Measurements from ENCODE around the gene INA.

Gene INA

DNA sequence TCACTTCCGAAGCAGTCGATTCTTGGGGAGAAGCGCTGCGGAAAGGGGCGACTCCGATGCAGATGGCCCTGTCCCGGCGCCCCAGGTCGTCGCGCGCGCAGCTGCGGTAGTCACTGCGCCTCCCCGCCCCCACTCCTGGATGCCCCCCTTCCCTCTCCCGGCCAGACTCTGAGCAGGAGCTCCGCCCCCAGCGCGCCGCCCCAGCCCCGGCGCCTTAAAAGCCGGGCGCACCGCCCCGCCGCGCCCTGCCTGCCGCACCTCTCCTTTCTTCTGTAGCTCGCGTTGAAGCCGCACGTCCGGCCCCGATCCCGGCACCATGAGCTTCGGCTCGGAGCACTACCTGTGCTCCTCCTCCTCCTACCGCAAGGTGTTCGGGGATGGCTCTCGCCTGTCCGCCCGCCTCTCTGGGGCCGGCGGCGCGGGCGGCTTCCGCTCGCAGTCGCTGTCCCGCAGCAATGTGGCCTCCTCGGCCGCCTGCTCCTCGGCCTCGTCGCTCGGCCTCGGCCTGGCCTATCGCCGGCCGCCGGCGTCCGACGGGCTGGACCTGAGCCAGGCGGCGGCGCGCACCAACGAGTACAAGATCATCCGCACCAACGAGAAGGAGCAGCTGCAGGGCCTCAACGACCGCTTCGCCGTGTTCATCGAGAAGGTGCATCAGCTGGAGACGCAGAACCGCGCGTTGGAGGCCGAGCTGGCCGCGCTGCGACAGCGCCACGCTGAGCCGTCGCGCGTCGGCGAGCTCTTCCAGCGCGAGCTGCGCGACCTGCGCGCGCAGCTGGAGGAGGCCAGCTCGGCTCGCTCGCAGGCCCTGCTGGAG lies at the start of gene INA:
Gene INA, plus strand, starts transcription at position 243 of the 817 bp plus-strand sequence. Its CDS starts 74 bp downstream, at position 317.
- no peak for TF ChIP-seq CTCF (IDR thresholded peaks at IDR 0.05; ENCODE audit: control extremely low read depth, extremely low read depth, low read depth, missing control alignments)
- ChIA-PET CTCF (interaction anchor here (1.7 kb wide), 1 partner anchor 33 kb away, joined by 3 read pairs; no protein-coding TSS in a partner anchor), POLR2A (no interaction called here)
- DNase-seq (ENCODE audit: extremely low spot score): peak; percentile 64

DNA sequence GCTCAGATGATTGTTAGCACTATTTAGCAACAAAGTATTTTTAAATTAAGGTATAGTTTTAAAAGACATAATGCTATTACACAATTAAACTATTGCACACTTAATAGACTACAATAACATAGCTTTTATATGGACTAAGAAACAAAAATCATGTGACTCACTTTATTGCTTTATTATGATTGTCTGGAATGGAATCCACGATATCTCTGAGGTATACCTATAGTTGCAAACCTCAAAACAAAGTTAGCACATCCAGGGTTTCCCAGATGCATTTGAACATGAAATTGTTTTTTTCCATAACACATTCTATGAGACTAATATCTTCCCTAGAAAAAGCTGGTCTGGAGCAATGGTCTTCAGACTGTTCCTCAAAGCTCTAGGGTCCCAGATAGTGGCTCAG lies 49.5 kb upstream of the INA start:
- no peak for DNase-seq (ENCODE audit: extremely low spot score)
- TF ChIP-seq CTCF (IDR thresholded peaks at IDR 0.05; ENCODE audit: control extremely low read depth, extremely low read depth, low read depth, missing control alignments): no peak
- POLR2A ChIA-PET: no interaction called here
- CTCF ChIA-PET: interaction anchor here (1.1 to 2.0 kb wide), 5 partner anchors 9 to 273 kb away, joined by 3 to 13 read pairs (median 5); no protein-coding TSS in a partner anchor

- ChIA-PET CTCF (interaction anchor here (1.0 to 3.9 kb wide), 2 partner anchors 10 to 13 kb away, joined by 4 to 22 read pairs; no protein-coding TSS in a partner anchor), POLR2A (interaction anchor here (0.6 to 0.7 kb wide), 2 partner anchors 38 to 81 kb away, joined by 5 to 6 read pairs; no protein-coding TSS in a partner anchor)
- DNase-seq (ENCODE audit: extremely low spot score): no peak
- TF ChIP-seq CTCF (IDR thresholded peaks at IDR 0.05; ENCODE audit: control extremely low read depth, extremely low read depth, low read depth, missing control alignments): no peak
These were observed 45.8 kb upstream of the INA start for GRCh38 chr10:103231047-103231551.

DNA sequence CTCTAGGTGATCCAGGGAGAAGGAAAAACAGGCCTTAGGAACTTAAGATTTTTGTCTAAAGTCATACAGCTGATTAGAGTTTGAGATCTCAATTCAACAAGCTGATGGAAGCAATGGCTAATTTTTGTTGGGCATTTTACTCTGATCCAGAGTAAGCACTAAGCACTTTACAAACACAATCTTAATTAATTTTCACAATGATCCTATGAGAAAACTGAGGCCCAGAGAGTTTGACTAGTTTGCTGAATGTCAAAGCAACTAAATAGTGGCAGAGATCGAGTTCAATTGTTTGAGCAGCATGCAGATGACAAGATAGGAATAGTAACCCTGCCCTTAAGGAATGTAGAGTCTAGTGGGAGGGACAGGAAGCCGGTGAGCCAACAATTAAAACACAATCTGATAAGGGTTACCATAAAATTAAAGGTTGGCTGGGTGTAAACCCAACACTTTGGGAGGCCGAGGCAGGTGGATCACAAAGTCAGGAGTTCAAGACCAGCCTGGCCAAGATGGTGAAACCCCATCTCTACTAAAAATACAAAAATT lies 44.7 kb upstream of the INA start:
- no peak for TF ChIP-seq CTCF (IDR thresholded peaks at IDR 0.05; ENCODE audit: control extremely low read depth, extremely low read depth, low read depth, missing control alignments)
- DNase-seq (ENCODE audit: extremely low spot score): no peak
- ChIA-PET POLR2A (interaction anchor here (0.6 kb wide), 1 partner anchor 42 kb away, joined by 6 read pairs; no protein-coding TSS in a partner anchor), CTCF (interaction anchor here (1.0 to 3.9 kb wide), 3 partner anchors 9 to 127 kb away, joined by 3 to 22 read pairs (median 3); no protein-coding TSS in a partner anchor)

DNA sequence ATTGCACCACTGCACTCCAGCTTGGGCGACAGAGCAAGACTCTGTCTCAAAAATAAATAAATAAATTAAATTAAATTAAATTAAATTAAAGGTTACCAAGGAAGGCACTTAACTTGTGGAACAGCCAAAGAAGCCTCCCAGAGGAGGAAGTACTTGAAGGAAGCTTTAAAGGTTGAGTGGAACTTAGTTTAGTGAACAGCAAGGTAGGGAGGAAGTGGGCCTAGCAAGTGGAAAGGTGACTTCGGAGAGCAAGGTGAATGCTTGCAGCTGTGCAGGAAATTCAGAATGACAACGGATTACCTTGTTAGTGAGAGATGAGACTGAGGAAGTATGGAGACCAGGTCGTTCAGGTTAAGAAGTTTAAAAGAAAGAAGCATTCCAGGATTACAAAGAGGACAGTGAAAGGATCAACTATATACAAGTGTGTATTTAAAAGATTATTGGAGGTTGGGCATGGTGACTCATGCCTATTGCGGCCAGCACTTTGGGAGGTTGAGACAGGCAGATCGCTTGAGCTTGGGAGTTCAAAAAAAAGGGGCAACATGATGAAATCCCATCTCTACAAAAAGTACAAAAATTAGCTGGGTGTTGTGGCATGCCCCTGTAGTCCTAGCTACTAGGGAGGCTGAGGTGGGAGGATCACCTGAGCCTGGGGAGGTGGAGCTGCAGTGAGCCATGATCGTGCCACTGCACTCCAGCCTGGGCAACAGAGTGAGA lies 44.0 kb upstream of the INA start:
- DNase-seq (ENCODE audit: extremely low spot score): no peak
- ChIA-PET CTCF (interaction anchor here (1.0 to 3.9 kb wide), 3 partner anchors 8 to 128 kb away, joined by 3 to 22 read pairs (median 3); no protein-coding TSS in a partner anchor), POLR2A (no interaction called here)
- no peak for TF ChIP-seq CTCF (IDR thresholded peaks at IDR 0.05; ENCODE audit: control extremely low read depth, extremely low read depth, low read depth, missing control alignments)

- no peak for DNase-seq (ENCODE audit: extremely low spot score)
- ChIA-PET CTCF (interaction anchor here (1.8 to 2.1 kb wide), 2 partner anchors 8 to 9 kb away, joined by 5 to 13 read pairs; no protein-coding TSS in a partner anchor), POLR2A (no interaction called here)
- no peak for TF ChIP-seq CTCF (IDR thresholded peaks at IDR 0.05; ENCODE audit: control extremely low read depth, extremely low read depth, low read depth, missing control alignments)
These were observed 41.2 kb upstream of the INA start for GRCh38 chr10:103235775-103236174.

All from GM10248 (cell line).